Tibial nerve (tissue), 4 donors: ENCODE measurements around the gene SLC43A2. TPM values are rescaled to one million over a fixed set of nuclear protein-coding genes. Genes with fewer than 3 reads are reported as not detected.

Source experiments
- DNase-seq, 2 donors: peaks; one replicate each; pipeline ENCODE4 v3.0.0-alpha.2; 2019; ENCODE audit warnings: low spot score in 2 of 2
- H3K27ac ChIP-seq, 4 donors: fragments of 200-600 bp; sonication (generic) in 3 of 4; one replicate each; pipeline ENCODE4 v1.5.1; 2017 to 2019; ENCODE audit warnings: mild to moderate bottlenecking in 1 of 4
- H3K27me3 ChIP-seq, 2 donors: fragments of 200-600 bp; sonication (generic) in 1 of 2; one replicate each; pipeline versions ENCODE4 v1.5.1 to v1.6.0; 2017 to 2019
- H3K36me3 ChIP-seq, 3 donors: fragments of 200-600 bp; sonication (generic); one replicate each; pipeline ENCODE4 v1.5.1; 2018 to 2019
- H3K4me1 ChIP-seq, 4 donors: fragments of 200-600 bp; sonication (generic) in 3 of 4; one replicate each; pipeline ENCODE4 v1.5.1; 2017 to 2019
- H3K4me3 ChIP-seq, 4 donors: fragments of 200-600 bp; sonication (generic) in 3 of 4; one replicate each; pipeline ENCODE4 v1.5.1; 2017 to 2019; ENCODE audit warnings: mild to moderate bottlenecking in 1 of 4, moderate library complexity in 1 of 4
- H3K9me3 ChIP-seq, 4 donors: fragments of 200-600 bp; sonication (generic) in 3 of 4; one replicate each; pipeline ENCODE4 v1.5.1; 2017 to 2019
- EP300 ChIP-seq, 2 donors: sonication (generic); formaldehyde crosslinking; IDR thresholded peaks; one replicate each; pipeline ENCODE4 v1.6.1; 2017; ENCODE audit warnings: antibody characterized with exemption in 2 of 2, mild to moderate bottlenecking in 1 of 2
- POLR2A ChIP-seq, 2 donors: fragments of 450-650 bp; IDR thresholded peaks; one replicate each; pipeline ENCODE4 v1.6.1; 2017; ENCODE audit warnings: antibody characterized with exemption in 2 of 2, mild to moderate bottlenecking in 2 of 2, moderate library complexity in 2 of 2
- WGBS, 2 donors: methylation state at CpG; one replicate each; pipeline ENCODE4 v1.1.5; 2018; 5-methylcytosine and 5-hydroxymethylcytosine counted together
- total RNA-seq, 4 donors: library from RNA; depleted of rRNA; stranded (reverse); fragments of >200 nt; gene quantifications; one replicate each; pipeline ENCODE4 v1.1.0, GENCODE V29; 2016
- TF ChIP-seq, protein P1 (sequence below), 5 experiments: fragments of 200-600 bp in 3 of 5; fragments of 450-650 bp in 2 of 5; sonication (generic) in 3 of 5; IDR thresholded peaks; one replicate each; pipeline ENCODE4 v1.5.1; 2016 to 2019; ENCODE audit warnings: antibody characterized with exemption in 5 of 5, mild to moderate bottlenecking in 3 of 5, moderate library complexity in 2 of 5

Gene SLC43A2
- total RNA-seq, 4 donors from 2014 or later, result 10.3 to 26.1 (median 14.1) TPM

- no peaks in the 10 kb centered on the region for H3K27me3 ChIP-seq
- WGBS, 2 donors, result 27 to 51% methylated on average over 11 to 27 of the region's 39 CpGs
- peak overlapping the region; percentile 76 to 82 (median 80) for H3K4me3 ChIP-seq
- peaks cover 0 to 43% (median 27%) of the 10 kb centered on the region in 4 donors for H3K4me1 ChIP-seq
- H3K27ac ChIP-seq, result peak overlapping the region; percentile 88 to 98 (median 96)
- H3K9me3 ChIP-seq, result no peaks in the 10 kb centered on the region
- peak in 1 of 2 donors; percentile 35 for DNase-seq
- TF ChIP-seq POLR2A (IDR thresholded peaks at IDR 0.05), result no peak
- TF ChIP-seq EP300 (IDR thresholded peaks at IDR 0.05), result peak in 1 of 2 donors; percentile 77
- TF ChIP-seq, protein P1, sequence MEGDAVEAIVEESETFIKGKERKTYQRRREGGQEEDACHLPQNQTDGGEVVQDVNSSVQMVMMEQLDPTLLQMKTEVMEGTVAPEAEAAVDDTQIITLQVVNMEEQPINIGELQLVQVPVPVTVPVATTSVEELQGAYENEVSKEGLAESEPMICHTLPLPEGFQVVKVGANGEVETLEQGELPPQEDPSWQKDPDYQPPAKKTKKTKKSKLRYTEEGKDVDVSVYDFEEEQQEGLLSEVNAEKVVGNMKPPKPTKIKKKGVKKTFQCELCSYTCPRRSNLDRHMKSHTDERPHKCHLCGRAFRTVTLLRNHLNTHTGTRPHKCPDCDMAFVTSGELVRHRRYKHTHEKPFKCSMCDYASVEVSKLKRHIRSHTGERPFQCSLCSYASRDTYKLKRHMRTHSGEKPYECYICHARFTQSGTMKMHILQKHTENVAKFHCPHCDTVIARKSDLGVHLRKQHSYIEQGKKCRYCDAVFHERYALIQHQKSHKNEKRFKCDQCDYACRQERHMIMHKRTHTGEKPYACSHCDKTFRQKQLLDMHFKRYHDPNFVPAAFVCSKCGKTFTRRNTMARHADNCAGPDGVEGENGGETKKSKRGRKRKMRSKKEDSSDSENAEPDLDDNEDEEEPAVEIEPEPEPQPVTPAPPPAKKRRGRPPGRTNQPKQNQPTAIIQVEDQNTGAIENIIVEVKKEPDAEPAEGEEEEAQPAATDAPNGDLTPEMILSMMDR (IDR thresholded peaks at IDR 0.05), result no peak
- H3K36me3 ChIP-seq, result peaks cover 0 to 17% (median 0%) of the 10 kb centered on the region in 3 donors
Measured at GRCh38 chr17:1627182-1627981, 1.3 kb downstream of the SLC43A2 start.

DNA sequence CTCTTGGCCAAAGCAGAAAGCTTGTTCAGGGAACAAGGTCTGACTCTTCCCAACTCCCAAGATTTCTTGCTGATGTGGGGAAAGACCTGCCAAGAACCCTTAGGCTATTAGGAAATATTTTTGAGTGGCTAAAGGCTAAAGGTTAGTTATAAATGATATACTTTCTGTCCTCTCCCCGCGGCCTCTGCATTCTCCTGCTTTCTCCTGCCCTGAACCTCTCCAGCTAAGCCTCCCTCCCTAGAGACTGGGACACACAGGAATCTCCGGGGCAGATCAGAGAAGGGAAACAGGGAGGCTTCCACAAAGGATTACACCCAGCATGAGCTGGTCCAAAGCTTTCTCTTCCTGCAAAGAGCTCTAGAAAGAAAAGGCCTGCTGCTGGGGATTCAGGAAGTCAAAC is 2.3 kb downstream of the SLC43A2 start:
- Histone ChIP-seq H3K27ac (peak overlapping the region in 3 of 4 donors; percentile 88 to 98 (median 95)), H3K9me3 (no peaks in the 10 kb centered on the region), H3K36me3 (peaks cover 0 to 23% (median 0%) of the 10 kb centered on the region in 3 donors), H3K4me1 (peaks cover 0 to 43% (median 27%) of the 10 kb centered on the region in 4 donors), H3K27me3 (no peaks in the 10 kb centered on the region), H3K4me3 (peak overlapping the region in 1 of 4 donors; percentile 78)
- WGBS, 2 donors, result 38 to 40% methylated on average over 3 of the region's 3 CpGs
- DNase-seq, result no peak
- peak in 1 of 2 donors; percentile 50 for TF ChIP-seq EP300 (IDR thresholded peaks at IDR 0.05)
- TF ChIP-seq POLR2A (IDR thresholded peaks at IDR 0.05), result no peak

- DNase-seq, result no peak
- Histone ChIP-seq H3K27me3 (no peaks in the 10 kb centered on the region), H3K36me3 (peaks cover 0 to 31% (median 0%) of the 10 kb centered on the region in 3 donors), H3K9me3 (no peaks in the 10 kb centered on the region), H3K4me3 (no peak overlapping the region), H3K27ac (peak overlapping the region in 3 of 4 donors; percentile 88 to 98 (median 95)), H3K4me1 (peaks cover 0 to 43% (median 27%) of the 10 kb centered on the region in 4 donors)
- WGBS, 2 donors, result 69 to 81% methylated on average over 6 of the region's 6 CpGs
- TF ChIP-seq POLR2A (IDR thresholded peaks at IDR 0.05), result no peak
- TF ChIP-seq, protein P1 (IDR thresholded peaks at IDR 0.05), result no peak
- TF ChIP-seq EP300 (IDR thresholded peaks at IDR 0.05), result no peak
Measured at GRCh38 chr17:1625581-1625980, 3.1 kb downstream of the SLC43A2 start.

DNA sequence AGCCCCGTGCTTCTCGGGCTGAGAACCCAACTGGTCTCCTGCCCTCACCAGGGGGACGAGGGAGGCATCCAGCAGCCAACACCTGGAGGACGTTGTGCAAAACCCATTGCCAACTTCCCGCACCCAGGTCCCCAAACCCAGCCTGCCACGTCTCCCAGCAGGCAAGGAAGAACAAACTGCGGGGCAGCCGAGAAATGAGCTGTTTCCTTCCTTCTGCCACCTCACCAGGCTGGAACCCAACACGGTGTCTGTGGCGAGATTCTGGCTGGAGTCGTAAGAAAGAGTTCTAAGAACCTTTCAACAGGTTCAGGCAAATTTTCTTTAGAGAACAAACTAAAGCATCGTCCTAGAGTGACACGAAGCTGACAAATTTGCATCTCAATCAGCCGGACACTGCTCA is 3.6 kb downstream of the SLC43A2 start:
- peaks cover 0 to 36% (median 0%) of the 10 kb centered on the region in 3 donors for H3K36me3 ChIP-seq
- H3K27me3 ChIP-seq, result no peaks in the 10 kb centered on the region
- H3K27ac ChIP-seq, result no peak overlapping the region
- H3K4me1 ChIP-seq, result peaks cover 0 to 41% (median 24%) of the 10 kb centered on the region in 4 donors
- DNase-seq, result no peak
- no peak overlapping the region for H3K4me3 ChIP-seq
- H3K9me3 ChIP-seq, result no peaks in the 10 kb centered on the region
- 84 to 88% methylated on average over 14 of the region's 14 CpGs for WGBS, 2 donors
- TF ChIP-seq POLR2A (IDR thresholded peaks at IDR 0.05), result no peak
- no peak for TF ChIP-seq EP300 (IDR thresholded peaks at IDR 0.05)
- TF ChIP-seq, protein P1 (IDR thresholded peaks at IDR 0.05), result no peak

GRCh38 chr17:1624650-1625049 is 4.0 kb downstream of the SLC43A2 start:
- 83 to 85% methylated on average over 12 of the region's 12 CpGs for WGBS, 2 donors
- Histone ChIP-seq H3K27me3 (no peaks in the 10 kb centered on the region), H3K4me1 (peaks cover 0 to 37% (median 21%) of the 10 kb centered on the region in 4 donors), H3K4me3 (no peak overlapping the region), H3K27ac (no peak overlapping the region), H3K36me3 (peaks cover 0 to 39% (median 0%) of the 10 kb centered on the region in 3 donors), H3K9me3 (no peaks in the 10 kb centered on the region)
- TF ChIP-seq POLR2A (IDR thresholded peaks at IDR 0.05), result no peak
- TF ChIP-seq EP300 (IDR thresholded peaks at IDR 0.05), result no peak
- TF ChIP-seq, protein P1 (IDR thresholded peaks at IDR 0.05), result no peak
- no peak for DNase-seq
